HL-60/S4 treated with retinoic acid at 250 ng/mL for 4 days and 3 days (cell line): Measurements from ENCODE around the gene RGS10.

Experiments
- in situ Hi-C: fragments of 300-500 bp; cut with MboI; formaldehyde crosslinking; loops from 2 replicates; pipeline ENCODE4 v1.7.0; 2022; ENCODE audit warnings: low sequenced_read_pairs

Gene RGS10

GRCh38 chr10:119499677-119500002 lies 42.9 kb downstream of the RGS10 start:
- in situ Hi-C loops, result no loop called here

- in situ Hi-C loops, result no loop called here
Observed at GRCh38 chr10:119498889-119499676, 43.4 kb downstream of the RGS10 start.

- in situ Hi-C loops, result no loop called here
Observed at GRCh38 chr10:119497243-119497642, 45.3 kb downstream of the RGS10 start.

GRCh38 chr10:119496273-119496672 lies 46.2 kb downstream of the RGS10 start:
- in situ Hi-C loops, result no loop called here

GRCh38 chr10:119495545-119495944 lies 47.0 kb downstream of the RGS10 start:
- in situ Hi-C loops, result no loop called here

- in situ Hi-C loops, result no loop called here
Observed at GRCh38 chr10:119495021-119495505, 47.5 kb downstream of the RGS10 start.

GRCh38 chr10:119494236-119495020 lies 48.1 kb downstream of the RGS10 start:
- in situ Hi-C loops, result no loop called here

GRCh38 chr10:119493155-119493554 lies 49.4 kb downstream of the RGS10 start:
- in situ Hi-C loops, result no loop called here

GRCh38 chr10:119491966-119492757 lies 50.4 kb downstream of the RGS10 start:
- in situ Hi-C loops, result no loop called here

- in situ Hi-C loops, result no loop called here
Observed at GRCh38 chr10:119489991-119490326, 52.6 kb downstream of the RGS10 start.

GRCh38 chr10:119488675-119489074 lies 53.8 kb downstream of the RGS10 start:
- in situ Hi-C loops, result no loop called here

- in situ Hi-C loops, result no loop called here
Observed at GRCh38 chr10:119483839-119484238, 58.7 kb downstream of the RGS10 start.

GRCh38 chr10:119483001-119483400 lies 59.5 kb downstream of the RGS10 start:
- in situ Hi-C loops, result no loop called here

- in situ Hi-C loops, result no loop called here
Observed at GRCh38 chr10:119481781-119482426, 60.6 kb downstream of the RGS10 start.

GRCh38 chr10:119480667-119481066 lies 61.9 kb downstream of the RGS10 start:
- in situ Hi-C loops, result no loop called here

- in situ Hi-C loops, result no loop called here
Observed at GRCh38 chr10:119479532-119479931, 63.0 kb downstream of the RGS10 start.

- in situ Hi-C loops, result no loop called here
Observed at GRCh38 chr10:119478811-119479341, 63.6 kb downstream of the RGS10 start.

GRCh38 chr10:119478111-119478802 lies 64.3 kb downstream of the RGS10 start:
- in situ Hi-C loops, result no loop called here

GRCh38 chr10:119477444-119477843 lies 65.1 kb downstream of the RGS10 start:
- in situ Hi-C loops, result no loop called here

- in situ Hi-C loops, result no loop called here
Observed at GRCh38 chr10:119474606-119475005, 67.9 kb downstream of the RGS10 start.
